NCI-H2081 (cell line): ENCODE measurements around the gene SSC5D.
A peak's percentile ranks its signal among the peaks of the same experiment; 100 is the strongest.

Source experiments
- DNase-seq, 2 experiments: peaks; one replicate each; lab custom pipeline; 2025; lab: John Stamatoyannopoulos, UW

SSC5D gene

GRCh38 chr19:55536951-55537740 lies 48.9 kb downstream of the SSC5D start, which contains the start of gene SBK2:
SBK2 (minus strand) TSS chr19:55537133; CDS start chr19:55536294, 839 bp downstream.
- DNase-seq: no peak

- no peak for DNase-seq
Observed at GRCh38 chr19:55537741-55538111, 49.5 kb downstream of the SSC5D start.

GRCh38 chr19:55538132-55538531 lies 49.9 kb downstream of the SSC5D start:
- DNase-seq: no peak

- DNase-seq: no peak
Observed at GRCh38 chr19:55539090-55539984, 51.1 kb downstream of the SSC5D start.

- DNase-seq: no peak
Observed at GRCh38 chr19:55540619-55541018, 52.4 kb downstream of the SSC5D start.

GRCh38 chr19:55541091-55541490 lies 52.9 kb downstream of the SSC5D start:
- DNase-seq: no peak

- DNase-seq: no peak
Observed at GRCh38 chr19:55542292-55542855, 54.1 kb downstream of the SSC5D start.

GRCh38 chr19:55543567-55543966 lies 55.3 kb downstream of the SSC5D start:
- DNase-seq: no peak

GRCh38 chr19:55544014-55544413 lies 55.8 kb downstream of the SSC5D start:
- no peak for DNase-seq

- DNase-seq: no peak
Observed at GRCh38 chr19:55544776-55545439, 56.7 kb downstream of the SSC5D start.

GRCh38 chr19:55545443-55545842 lies 57.2 kb downstream of the SSC5D start, which contains the start of gene SBK3:
SBK3 (minus strand) TSS chr19:55545543; CDS start chr19:55545543, 0 bp downstream.
- DNase-seq: no peak

GRCh38 chr19:55546011-55546410 lies 57.8 kb downstream of the SSC5D start:
- no peak for DNase-seq

- DNase-seq: no peak
Observed at GRCh38 chr19:55546822-55547614, 58.8 kb downstream of the SSC5D start.

- DNase-seq: peak; percentile 68 to 75
Observed at GRCh38 chr19:55549500-55550320, 61.5 kb downstream of the SSC5D start.

GRCh38 chr19:55550321-55550650 lies 62.0 kb downstream of the SSC5D start:
- no peak for DNase-seq

- DNase-seq: peak in 1 of 2 experiments; percentile 49
Observed at GRCh38 chr19:55552206-55552605, 64.0 kb downstream of the SSC5D start.

GRCh38 chr19:55552620-55553019 lies 64.4 kb downstream of the SSC5D start:
- DNase-seq: peak in 1 of 2 experiments; percentile 49

GRCh38 chr19:55553217-55554182 lies 65.3 kb downstream of the SSC5D start:
- DNase-seq: no peak

GRCh38 chr19:55554302-55554701 lies 66.1 kb downstream of the SSC5D start:
- DNase-seq: no peak
